HG03025 (cell line): ENCODE data around the gene ADAM33.

Experiments
- ATAC-seq: cut with Tn5 transposase; IDR thresholded peaks from one replicate; pipeline ENCODE4 v1.9.1; 2021; ENCODE audit warnings: mild to moderate bottlenecking, moderate library complexity; ENCODE audit not compliant: unreplicated experiment, low FRiP score

The ADAM33 gene

DNA sequence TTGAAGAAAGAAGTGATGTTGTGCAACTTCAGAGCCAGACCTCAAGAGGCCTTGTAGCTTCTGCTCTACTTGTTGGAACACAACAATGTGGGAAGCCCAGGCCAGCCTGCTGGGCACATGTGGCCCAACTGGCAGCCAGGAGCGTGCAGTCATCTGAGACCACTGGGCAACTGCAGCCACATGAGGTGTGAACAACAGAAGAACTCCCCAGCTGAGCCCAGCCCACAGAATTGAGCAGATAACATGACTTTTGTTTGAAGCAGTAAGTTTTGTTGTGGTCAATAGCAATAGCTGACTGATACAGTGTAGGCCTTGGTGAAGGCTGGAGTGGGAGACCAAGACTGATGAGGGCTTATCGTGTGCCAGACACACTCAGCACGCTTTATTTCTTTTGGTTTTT lies 8.6 kb upstream of the ADAM33 start:
- ATAC-seq = no peak

DNA sequence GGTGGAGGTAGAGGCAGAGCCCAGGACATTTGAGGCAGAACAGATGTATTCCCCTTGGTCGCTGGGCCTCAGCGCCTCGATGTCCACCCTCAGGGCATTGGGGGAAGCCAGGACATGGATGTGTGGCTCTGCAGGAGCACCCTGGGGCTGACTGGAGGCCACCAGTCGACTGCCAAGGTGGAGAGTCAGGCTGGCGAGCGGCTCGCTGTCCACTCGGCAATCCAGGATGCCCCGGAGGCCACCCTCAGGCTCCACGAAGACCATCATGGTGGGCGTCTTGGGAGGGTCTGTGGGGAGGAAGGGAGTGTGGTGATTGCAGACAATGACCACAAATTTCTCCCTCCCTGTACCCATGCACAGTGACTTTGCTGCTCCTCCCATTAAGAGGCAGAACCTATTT lies 8.2 kb upstream of the ADAM33 start:
- ATAC-seq = no peak

DNA sequence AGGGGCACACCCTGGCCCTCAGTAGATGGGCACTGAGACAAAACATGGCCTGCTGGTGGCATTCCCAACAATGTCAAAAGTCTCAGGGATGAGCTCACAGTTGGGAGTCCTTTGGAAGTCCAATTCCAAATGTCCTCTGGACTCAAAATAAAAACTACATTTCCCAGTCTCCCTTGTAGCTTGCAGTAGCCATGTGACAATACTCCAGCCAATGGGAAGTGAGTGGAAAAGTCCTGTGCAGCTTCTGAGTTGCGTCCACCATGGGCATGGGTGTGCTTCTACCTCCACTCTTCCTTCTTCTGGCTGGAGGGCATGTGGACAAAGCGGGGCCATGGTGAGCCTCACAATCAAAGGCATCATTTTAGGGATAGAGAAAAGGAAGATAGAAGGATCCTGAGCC lies 5.8 kb upstream of the ADAM33 start:
- ATAC-seq = no peak

DNA sequence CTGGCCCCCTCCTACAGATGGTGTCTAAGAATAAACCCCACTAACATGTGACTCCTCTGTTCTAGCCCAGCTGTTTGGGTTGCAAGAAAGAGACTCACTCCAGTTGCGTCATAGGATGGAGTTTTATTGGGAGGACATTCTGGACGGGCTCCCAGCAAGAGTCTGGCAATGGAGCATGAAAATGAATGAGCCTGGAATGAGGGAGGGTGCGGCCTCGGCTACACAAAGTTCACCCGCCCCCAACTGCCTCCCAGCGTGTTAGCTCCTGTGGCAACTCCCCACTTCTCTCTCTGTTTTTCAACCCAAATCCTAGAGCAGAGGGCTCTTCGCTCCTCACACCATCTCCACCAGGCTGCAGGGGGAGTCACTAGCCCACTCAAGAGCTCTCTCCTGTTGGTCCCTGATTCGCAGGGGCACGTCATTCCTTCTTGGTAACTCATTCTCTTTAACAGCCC lies 5.1 kb upstream of the ADAM33 start:
- ATAC-seq = no peak

DNA sequence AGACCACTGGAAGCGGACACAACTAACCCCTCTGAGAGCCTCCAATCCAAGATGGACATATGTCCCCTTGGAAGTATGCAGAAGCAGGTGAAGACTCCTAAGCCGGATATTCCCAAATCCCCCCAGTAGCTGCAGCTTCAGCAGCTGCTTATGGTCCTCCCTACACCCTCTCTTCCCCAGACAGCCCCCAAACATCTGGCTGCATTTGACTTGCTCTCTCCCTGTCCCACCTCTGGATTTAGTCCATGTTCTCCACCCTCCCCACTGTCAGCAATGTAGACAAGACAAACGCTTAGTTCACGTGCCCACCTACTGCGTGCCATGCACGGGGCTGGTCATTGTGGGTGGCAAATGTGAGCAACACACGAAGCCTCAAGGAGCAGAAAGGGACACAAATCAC lies 4.6 kb upstream of the ADAM33 start:
- no peak for ATAC-seq

DNA sequence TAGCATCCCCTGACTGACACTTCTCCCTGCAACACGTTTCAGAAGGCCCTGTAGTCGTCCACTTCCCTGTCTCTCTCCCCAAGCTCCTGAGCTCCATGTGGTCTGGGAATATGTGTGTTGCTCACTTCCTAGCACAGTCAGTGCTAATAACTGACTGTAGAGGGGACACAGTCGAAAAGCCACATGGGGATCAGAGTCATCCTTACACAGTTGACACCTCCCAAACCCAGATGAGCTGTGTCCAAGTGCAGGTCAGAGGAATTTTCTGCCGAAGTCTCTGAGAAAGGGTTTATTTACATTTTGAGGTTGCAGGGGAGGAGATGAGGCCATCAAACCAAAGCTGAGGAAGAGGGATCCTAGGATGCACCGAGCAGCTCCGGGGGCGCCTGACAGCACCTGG lies 3.5 kb upstream of the ADAM33 start:
- no peak for ATAC-seq

DNA sequence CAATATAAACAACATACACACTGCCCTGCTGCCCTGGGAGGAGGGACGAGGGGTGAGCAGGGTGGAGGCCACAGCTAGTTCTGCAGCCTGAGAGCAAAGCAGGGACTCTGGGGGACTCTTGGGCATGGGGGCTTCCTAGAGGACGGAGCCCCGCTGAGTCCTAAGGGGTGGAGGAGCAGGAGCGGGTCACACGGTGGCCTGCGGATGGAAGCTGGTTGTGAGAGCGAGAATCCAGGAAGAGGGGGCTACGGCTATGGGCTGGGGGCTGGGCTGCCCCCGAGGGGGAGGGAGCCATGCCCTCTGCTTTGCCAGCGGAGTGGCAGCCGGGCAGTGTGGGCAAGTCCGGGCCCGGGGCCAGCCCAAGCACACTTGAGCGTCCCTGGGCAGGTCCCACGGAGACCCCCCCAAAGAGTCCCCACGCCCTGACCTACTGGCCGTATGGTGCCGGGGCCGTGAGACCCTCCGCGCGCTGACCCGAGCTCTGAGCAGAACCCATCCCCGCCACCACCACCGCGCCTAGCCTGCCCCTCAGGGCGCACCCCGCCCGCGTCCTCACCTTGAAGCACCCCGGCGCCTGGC lies 369 bp downstream of the ADAM33 start:
- no peak for ATAC-seq

DNA sequence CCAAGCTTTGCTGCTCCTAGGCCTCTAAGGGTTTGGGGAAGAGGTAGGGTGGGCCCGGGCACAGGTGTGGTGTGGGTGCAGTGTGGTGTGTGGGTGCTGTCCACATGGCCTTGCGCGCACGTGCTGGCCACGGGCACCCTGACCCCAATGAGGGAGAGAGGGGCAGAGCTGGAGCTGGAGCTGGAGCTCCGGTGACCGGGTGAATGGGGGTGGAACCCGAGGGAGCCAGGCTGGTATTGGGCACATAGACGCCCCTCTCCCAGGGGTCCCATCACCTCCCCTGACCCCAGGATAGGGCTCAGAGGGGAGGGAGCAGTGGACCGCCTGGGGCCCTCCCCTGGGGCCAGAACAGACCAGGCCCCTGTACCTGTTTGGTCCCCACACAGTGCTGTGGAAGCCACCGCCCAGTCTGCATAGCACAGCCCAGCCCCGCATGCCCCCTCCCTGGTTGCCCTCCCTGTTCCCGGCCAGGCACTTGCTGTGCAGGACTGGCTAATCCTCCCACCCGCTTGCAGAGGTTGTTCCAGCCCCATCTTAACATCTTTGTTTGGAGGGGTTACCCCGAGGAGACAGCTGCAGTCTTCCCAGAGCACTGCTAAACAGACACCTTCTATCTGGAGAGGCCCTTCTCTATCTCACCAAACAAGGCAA lies 984 bp downstream of the ADAM33 start:
- ATAC-seq = no peak

DNA sequence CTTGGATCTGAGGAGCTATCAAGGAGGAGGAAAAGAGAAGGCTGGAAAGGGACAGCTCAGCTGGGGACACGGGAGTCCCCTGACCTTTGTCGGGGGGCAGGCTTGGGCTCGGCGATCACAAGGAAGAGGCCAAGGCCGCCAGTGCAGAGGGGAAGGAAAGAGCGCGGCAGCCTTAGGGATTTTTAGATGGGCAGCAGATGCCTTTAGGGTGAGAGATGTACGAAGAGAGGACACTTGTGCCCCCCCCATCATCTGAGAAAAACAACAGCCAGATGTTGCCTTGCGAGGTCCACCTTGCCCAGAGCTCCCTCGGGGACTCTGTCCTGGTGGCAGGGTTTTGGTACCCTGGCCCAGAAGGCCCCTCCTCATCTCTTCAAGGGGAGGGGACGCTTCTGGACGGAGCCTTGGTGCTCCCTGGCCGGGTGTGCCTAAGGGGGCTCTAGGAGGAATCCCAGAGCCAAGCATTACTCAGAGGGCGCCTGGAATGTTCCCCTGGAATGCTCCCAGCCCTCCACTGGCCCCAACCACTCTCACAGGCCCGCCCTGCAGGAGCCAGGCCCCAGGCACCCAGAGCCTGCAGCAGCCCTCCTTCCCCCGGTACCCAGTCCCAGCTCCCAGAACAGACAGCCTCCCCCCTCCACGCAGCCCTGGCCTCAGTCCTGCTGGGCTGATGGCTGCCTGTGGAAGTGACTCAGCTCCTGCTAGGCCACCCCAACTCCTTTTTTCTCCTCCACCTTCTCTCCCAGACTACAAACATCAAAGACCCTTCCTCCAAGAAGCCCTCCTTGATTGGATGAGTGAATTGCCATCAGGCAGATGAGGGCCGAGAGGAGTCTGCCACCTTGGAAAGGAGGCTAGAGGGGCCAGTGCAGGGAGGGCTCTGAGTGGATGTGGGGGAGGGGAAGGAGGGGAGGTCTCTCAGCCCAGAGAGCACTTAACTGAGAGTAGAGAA lies 1.8 kb downstream of the ADAM33 start:
- ATAC-seq = no peak

DNA sequence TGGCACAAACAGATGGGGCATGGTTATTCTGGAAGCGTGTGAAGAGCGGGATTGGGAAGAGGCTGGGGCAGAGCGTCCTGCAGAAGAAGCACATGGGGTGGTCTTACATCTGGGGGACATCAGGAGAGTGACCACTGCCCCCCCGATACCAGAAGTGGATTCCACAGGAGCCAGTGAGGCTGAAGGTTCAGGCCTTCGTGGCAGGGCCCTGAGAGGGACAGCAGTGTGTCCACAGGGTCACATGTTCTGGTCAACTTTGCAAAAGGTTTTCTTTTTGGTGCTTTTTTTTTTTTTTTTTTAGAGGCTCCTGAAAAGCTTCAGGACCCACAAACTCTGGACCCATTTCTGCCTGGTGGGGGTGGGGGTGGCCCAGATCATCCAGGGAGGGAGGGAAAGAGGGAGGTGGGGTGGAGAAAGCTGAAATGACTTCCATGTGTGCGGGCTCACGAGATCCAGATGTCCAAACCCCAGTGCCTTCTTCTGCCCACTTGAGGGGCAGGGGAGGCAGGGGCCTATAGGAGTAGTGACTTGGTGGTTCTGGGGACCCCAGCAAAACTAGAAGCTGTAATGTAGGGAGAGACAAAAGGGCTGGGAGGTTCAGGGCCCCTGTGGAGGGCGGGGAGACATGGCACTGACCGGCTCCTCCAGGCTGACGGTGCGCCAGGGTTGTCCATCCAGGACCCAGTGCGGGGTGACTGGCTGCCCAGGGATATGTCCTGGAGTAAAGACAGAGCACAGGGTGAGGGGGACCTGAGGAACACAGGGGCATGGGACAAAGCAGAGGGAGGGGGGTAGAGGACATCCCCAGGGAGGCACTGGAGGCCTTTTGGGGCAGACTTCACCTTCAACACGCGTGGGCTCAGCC lies 2.7 kb downstream of the ADAM33 start:
- no peak for ATAC-seq

DNA sequence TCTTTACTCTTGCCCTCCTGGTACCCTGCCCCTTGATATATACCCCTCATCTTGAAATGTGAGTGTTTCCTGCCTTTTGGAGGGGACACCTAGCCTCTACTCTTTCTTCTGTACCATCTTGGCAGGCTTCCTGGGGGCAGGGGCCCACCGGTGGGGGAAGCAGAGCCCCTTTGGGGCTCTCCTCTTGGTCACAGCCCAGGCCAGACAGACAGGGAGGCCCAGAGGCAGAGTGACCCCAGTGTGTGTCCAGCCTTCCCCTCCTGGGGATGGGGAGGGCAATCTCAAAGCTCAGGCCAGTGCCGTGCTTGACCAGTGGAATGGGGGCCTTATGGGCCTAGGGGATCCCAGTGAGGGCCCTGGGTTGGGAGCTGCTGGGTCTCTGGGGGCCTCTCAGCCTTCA lies 3.6 kb downstream of the ADAM33 start:
- no peak for ATAC-seq

DNA sequence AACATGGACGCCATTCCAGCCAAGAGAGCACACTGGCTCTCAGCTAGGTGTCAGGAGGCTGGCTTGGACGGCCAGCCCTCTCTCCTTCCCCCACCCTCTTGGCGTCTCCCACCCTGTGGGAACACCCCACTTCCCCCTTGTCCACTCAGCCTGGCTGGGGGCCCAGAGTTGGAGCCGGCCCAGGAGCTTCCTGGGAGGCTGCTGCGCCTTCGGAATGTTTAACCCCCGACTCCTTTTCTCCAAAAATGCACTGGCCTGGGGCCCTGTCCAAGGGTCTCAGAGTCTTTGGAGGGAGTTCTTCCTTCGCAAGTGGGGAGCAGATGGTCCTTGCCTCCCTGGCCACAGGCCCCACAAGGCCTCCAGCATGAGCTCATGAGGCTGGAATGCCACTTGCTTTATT lies 4.1 kb downstream of the ADAM33 start:
- ATAC-seq = no peak

DNA sequence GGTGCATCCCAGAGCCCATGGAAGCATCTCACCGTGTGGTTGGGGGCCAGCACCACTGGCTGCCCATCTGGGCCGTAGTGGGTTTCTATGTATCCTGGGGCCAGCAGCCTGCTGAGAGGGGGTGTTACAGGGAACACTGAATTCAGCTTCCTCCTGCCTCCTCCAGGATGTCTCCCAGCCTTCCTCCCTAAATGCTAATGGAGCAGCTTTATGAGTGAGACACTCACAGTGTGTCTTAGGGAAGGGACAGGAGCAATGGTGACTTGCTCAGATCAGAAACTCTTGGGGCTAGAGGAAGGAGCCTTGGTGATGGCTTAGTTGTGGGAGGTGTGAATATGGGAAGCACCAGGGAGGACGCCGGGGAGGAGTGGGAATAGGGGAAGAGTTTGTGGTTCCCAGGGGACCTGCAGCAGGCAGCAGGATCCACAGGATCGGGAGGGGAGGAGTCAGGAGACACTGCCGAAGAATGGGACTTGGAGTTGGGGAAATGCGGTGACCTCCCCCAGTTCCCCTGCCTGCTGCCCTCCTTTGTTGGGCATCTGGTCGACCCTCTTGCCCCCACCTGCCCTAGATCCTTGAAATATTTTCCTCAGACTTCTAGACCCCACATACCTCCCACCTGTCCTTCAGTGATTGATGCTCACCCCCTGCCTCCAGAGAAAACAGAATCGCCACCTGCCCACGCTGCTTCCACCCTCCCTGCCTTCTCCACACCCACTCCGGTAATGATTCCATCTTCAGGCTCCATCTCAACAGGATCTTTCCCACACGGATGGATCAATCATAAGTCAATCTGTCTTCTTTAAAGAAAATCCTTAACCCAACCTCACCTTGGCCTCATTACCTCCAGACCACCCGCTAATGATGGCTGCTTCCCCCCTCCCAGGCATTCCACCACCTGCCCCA lies 6.6 kb downstream of the ADAM33 start:
- no peak for ATAC-seq

DNA sequence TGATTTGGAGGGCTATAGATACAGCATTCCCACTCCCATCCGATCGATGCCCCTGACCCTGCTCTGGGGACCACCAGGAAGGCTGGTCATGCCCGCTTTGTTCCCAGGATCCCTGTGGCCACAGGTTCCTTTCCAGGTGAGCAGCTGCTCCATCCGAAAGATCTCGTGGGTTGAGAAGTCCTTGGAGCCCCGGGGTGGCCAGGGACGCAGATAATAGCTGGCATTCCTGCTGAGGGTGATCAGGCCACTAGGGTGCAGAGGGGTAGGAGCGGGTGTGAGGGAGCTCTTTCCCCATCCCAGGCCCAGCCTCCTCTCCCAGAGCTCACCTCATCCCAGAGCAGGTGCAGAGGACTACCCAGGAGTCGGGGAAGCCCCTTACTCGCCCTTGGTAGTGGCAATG lies 7.4 kb downstream of the ADAM33 start:
- ATAC-seq = no peak

DNA sequence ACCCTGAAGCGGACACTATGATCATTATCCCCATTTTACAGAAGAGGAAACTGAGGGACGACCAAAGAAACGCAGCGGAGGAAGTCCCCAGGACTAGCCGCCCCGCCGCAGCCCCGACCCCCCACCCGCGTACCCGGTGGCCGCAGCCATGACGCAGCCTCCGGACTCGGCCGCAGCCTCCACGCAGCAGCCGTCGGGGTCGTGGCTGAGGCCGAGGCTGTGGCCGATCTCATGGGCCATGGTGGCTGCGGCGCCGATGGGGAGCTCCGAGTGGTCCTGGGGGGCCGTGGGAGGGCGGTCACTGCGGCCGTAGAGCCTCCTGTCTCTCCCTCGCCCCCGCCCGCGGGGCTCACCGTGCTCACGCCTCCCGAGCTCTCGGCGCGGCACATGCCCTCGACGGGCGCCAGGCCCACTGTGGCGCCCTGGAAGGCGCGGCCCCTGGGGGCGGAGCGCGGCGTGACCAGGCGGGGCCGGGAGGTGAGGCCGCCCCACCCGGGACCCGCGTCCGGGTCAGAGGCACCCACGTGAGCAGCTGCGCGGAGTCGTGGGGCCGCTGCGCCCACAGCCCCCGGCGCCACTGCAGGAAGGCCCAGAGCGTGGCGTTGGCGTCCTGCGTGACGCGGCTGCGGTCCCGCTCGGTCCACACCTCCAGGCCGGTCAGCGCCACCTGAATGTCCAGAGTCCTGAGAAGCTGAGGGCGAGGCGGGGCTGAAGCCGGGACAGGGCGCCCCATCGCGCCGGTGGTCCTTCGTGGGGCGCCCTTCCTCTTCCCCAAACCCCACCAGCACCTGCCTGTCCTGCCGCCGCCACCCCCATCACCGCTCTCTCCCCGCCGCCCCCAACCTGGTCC lies 8.4 kb downstream of the ADAM33 start:
- ATAC-seq = no peak

DNA sequence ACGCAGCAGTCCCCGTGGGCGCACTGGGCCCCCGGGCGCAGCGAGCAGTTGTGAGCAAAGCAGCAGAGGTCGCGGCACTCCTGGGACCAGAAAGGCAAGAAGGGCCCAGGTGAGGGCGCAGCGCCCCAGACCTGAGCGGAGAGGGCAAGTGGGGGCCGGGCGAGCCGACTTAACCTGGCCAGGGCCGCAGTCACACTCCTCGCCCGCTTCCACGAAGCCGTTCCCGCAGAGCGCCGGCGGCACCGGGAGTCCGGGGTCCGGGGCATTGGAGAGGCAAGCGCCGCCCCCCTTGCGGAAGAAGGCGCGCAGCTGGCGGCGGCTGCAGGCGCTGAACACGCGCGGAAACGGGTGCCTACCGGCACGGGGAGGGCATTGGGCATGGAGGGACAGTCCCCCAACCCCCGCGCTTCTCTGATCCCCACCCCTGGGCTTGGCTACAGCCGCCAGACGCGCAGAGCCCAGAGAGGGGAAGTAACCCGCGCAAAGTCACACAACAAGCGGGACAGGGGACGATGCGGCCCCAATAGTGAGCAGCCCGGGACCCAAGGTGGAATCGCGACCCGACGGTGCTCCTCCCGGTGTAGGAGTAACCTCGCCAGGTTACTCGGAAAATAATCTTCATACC lies 9.2 kb downstream of the ADAM33 start:
- ATAC-seq = no peak

DNA sequence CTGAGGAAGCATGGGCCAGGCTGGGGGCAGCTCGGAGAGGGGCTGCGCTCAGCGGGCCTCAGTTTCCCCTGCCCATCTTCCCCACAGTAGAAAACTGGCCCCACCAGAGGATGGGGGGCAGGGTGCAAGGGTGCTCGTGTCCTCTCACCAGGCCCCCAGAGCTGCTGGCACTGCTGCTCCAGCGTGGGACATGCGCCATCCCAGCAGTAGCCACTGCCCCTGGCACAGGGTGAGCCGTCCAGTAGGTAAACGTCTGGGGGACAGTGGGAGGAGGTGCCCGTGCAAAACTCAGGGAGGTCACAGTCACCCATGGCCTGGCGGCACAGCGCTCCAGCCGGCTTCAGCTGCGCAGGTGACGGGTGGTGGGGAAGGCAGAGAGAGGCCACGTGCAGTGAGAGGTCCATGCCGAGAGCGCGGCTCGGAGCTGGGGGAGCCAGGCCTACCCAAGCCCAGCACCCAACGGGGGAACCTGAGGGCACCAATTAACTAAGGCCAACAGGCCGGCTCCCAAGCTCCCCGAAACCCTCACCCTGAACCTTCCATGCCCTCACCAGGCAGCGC lies 9.7 kb downstream of the ADAM33 start:
- no peak for ATAC-seq

DNA sequence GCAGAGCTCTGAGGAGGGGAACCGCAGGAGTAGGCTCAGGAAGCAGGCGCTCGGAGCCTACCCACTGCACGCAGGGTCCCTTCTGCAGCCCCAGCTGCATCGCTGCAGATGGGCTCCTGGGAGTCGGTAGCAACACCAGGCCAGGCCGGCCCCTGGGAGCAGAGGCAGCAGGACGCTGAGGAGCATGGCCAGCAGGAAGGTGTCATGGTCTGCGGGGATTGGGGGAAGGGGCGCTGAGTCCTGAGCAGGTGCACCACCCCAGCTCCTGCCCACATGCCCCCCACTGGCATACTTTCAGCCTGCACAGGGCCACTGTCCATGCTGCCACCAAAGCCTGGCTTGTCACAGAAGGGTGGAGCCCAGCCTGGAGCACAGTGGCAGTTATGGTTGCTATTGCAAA lies 10.9 kb downstream of the ADAM33 start:
- ATAC-seq = no peak
